ENCODE results near the gene SDHD. TPM values are rescaled to one million over a fixed set of nuclear protein-coding genes. Genes with fewer than 3 reads are reported as not detected.

SDHD gene
- total and polyA plus RNA-seq, 2 of the 8 experiments (the other 6 are each of a cell fraction or from before 2014, with no cell fraction given), result 96.0 to 181 TPM

- TF ChIP-seq PHF8 (conservative IDR thresholded peaks at IDR 0.05; ENCODE audit: low read depth, low read length) (peak; percentile 81), TBP (IDR thresholded peaks at IDR 0.05; ENCODE audit: low read depth, low read length) (peak; percentile 87), RBBP5 (IDR thresholded peaks at IDR 0.05; ENCODE audit: borderline replicate concordance, low read depth, low read length) (peak; percentile 46; the same call in 1 of the 2 replicates), SRF (IDR thresholded peaks at IDR 0.05; ENCODE audit: low read depth, low read length) (no peak), NRF1 (IDR thresholded peaks at IDR 0.05; ENCODE audit: low read depth, low read length) (peak; percentile 79), ASH2L (IDR thresholded peaks at IDR 0.05; ENCODE audit: low read length) (peak; percentile 56)
These were observed at the start of gene SDHD, which contains the start of gene TIMM8B (continued) for GRCh38 chr11:112086422-112087191.

All from H1 (cell line).